IMR-90 (cell line): ENCODE data around the gene RIBC1. TPM values are rescaled to one million over a fixed set of nuclear protein-coding genes. Genes with fewer than 3 reads are reported as not detected.
A peak's percentile ranks its signal among the peaks of the same experiment; 100 is the strongest.

Source experiments
- ATAC-seq: fragments of 200-7000 bp; cut with Tn5 transposase; 2 replicates; pipeline ENCODE4 v1.9.1; 2020; ENCODE audit warnings: low read depth, mild to moderate bottlenecking, moderate library complexity
- BruUV-seq: library from RNA; stranded (reverse); fragments of 400-500 nt; replicated peaks from 2 replicates; lab custom pipeline; 2021; lab: Mats Ljungman, UMichigan
- CTCF ChIA-PET: fragments of 300-600 bp; formaldehyde crosslinking; extraction: SDS; loops from one replicate; lab custom pipeline; 2021; ENCODE audit warnings: antibody characterized with exemption; lab: Yijun Ruan, JAX
- POLR2A ChIA-PET: fragments of 300-600 bp; sonication (Branson Sonifier 250); formaldehyde crosslinking; loops from one replicate; lab custom pipeline; 2022; ENCODE audit warnings: antibody characterized with exemption; ENCODE audit not compliant: unreplicated experiment; lab: Charles Lee
- DNase-seq: peaks from one replicate; pipeline ENCODE4 v3.0.0; 2013
- H2AFZ ChIP-seq: replicated peaks from 2 replicates; pipeline ENCODE3; 2013; ENCODE audit warnings: low read length, mild to moderate bottlenecking; ENCODE audit not compliant: poor library complexity
- H2AK5ac ChIP-seq: 2 replicates; pipeline ENCODE4 v1.6.1; 2013; ENCODE audit warnings: low read depth, low read length, inconsistent platforms
- H2AK9ac ChIP-seq: replicated peaks from 2 replicates; pipeline ENCODE3; 2013; ENCODE audit warnings: mild to moderate bottlenecking, low read depth, low read length, moderate library complexity; ENCODE audit not compliant: poor library complexity
- H2BK120ac ChIP-seq: 2 replicates; pipeline ENCODE4 v1.6.1; 2013; ENCODE audit warnings: low read depth, low read length, inconsistent platforms
- H2BK15ac ChIP-seq: 3 replicates; pipeline ENCODE4 v1.6.1; 2013; ENCODE audit warnings: low read depth, low read length, inconsistent platforms
- H2BK20ac ChIP-seq: 2 replicates; pipeline ENCODE4 v1.6.1; 2013; ENCODE audit warnings: low read depth, mild to moderate bottlenecking, inconsistent platforms, low read length, moderate library complexity
- H2BK5ac ChIP-seq: 2 replicates; pipeline ENCODE4 v1.6.1; 2013; ENCODE audit warnings: mild to moderate bottlenecking, low read depth, low read length, inconsistent platforms; ENCODE audit not compliant: poor library complexity, severe bottlenecking
- H3K14ac ChIP-seq: replicated peaks from 2 replicates; pipeline ENCODE4 v1.6.1; 2013; ENCODE audit warnings: low read depth, low read length, inconsistent platforms
- H3K18ac ChIP-seq: 2 replicates; pipeline ENCODE4 v1.6.1; 2013; ENCODE audit warnings: low read depth, low read length, control low read depth
- H3K23ac ChIP-seq: 2 replicates; pipeline ENCODE4 v1.6.1; 2013; ENCODE audit warnings: low read depth, low read length, inconsistent platforms
- H3K27ac ChIP-seq: 2 replicates; pipeline ENCODE4 v1.5.1; 2013; ENCODE audit warnings: mild to moderate bottlenecking, control low read depth, low read length; ENCODE audit not compliant: insufficient read depth
- H3K27me3 ChIP-seq: 2 replicates; pipeline ENCODE4 v1.6.1; 2013; ENCODE audit warnings: low read length; ENCODE audit not compliant: control insufficient read depth, insufficient read depth
- H3K36me3 ChIP-seq: 2 replicates; pipeline ENCODE4 v1.6.1; 2013; ENCODE audit warnings: low read length, mixed read lengths; ENCODE audit not compliant: control insufficient read depth, insufficient read depth
- H3K4ac ChIP-seq: 2 replicates; pipeline ENCODE4 v1.6.1; 2013; ENCODE audit warnings: low read depth, low read length, inconsistent platforms
- H3K4me1 ChIP-seq: 2 replicates; pipeline ENCODE4 v1.6.1; 2013; ENCODE audit warnings: low read length, mixed read lengths; ENCODE audit not compliant: control insufficient read depth, insufficient read depth
- H3K4me2 ChIP-seq: 2 replicates; pipeline ENCODE4 v1.6.1; 2013; ENCODE audit warnings: low read depth, mild to moderate bottlenecking, control low read depth, low read length, moderate library complexity
- H3K4me3 ChIP-seq: 2 replicates; pipeline ENCODE4 v1.5.1; 2013; ENCODE audit warnings: low read depth, mild to moderate bottlenecking, control low read depth, low read length, moderate library complexity; ENCODE audit not compliant: insufficient read depth
- H3K56ac ChIP-seq: 2 replicates; pipeline ENCODE4 v1.6.1; 2013; ENCODE audit warnings: low read length, inconsistent platforms; ENCODE audit not compliant: insufficient read depth; ENCODE audit errors: extremely low read depth
- H3K79me1 ChIP-seq, 2 experiments: 2 replicates each; pipeline ENCODE4 v1.6.1; 2013; ENCODE audit warnings: low read length in 2 of 2, inconsistent platforms in 1 of 2, low read depth in 1 of 2
- H3K9ac ChIP-seq: 2 replicates; pipeline ENCODE4 v1.6.1; 2013; ENCODE audit warnings: low read depth, low read length, control low read depth
- H3K9me1 ChIP-seq: 2 replicates; pipeline ENCODE4 v1.6.1; 2013; ENCODE audit warnings: low read length, inconsistent platforms; ENCODE audit not compliant: insufficient read depth
- H3K9me3 ChIP-seq: 2 replicates; pipeline ENCODE4 v1.6.1; 2013; ENCODE audit warnings: low read length; ENCODE audit not compliant: control insufficient read depth, insufficient read depth
- H4K20me1 ChIP-seq: 2 replicates; pipeline ENCODE4 v1.6.1; 2013; ENCODE audit warnings: low read length, inconsistent platforms; ENCODE audit not compliant: insufficient read depth
- H4K5ac ChIP-seq: 2 replicates; pipeline ENCODE4 v1.6.1; 2013; ENCODE audit warnings: mild to moderate bottlenecking, low read depth, low read length, control low read depth
- H4K8ac ChIP-seq, 2 experiments: 2 replicates each; pipeline ENCODE4 v1.6.1; 2013; ENCODE audit warnings: low read depth in 2 of 2, low read length in 2 of 2, control low read depth in 1 of 2, inconsistent platforms in 1 of 2
- H4K91ac ChIP-seq: 2 replicates; pipeline ENCODE4 v1.6.1; 2013; ENCODE audit warnings: low read depth, low read length, inconsistent platforms; ENCODE audit not compliant: insufficient read depth
- BHLHE40 ChIP-seq: fragments of 150-350 bp; IDR thresholded peaks from 2 replicates; pipeline ENCODE4 v1.6.1; 2016; ENCODE audit warnings: mild to moderate bottlenecking, low read depth, low read length
- CEBPB ChIP-seq: IDR thresholded peaks from 2 replicates; pipeline ENCODE4 v1.6.1; 2012; ENCODE audit warnings: low read depth, low read length, improper control_type of control experiment
- CHD1 ChIP-seq: IDR thresholded peaks from 2 replicates; pipeline ENCODE4 v1.6.1; 2012; ENCODE audit warnings: low read depth, low read length, improper control_type of control experiment
- CTCF ChIP-seq: conservative IDR thresholded peaks from 2 replicates; pipeline ENCODE4 v1.5.1; 2012; ENCODE audit warnings: mild to moderate bottlenecking, low read depth, low read length, improper control_type of control experiment
- FOS ChIP-seq: fragments of 150-350 bp; IDR thresholded peaks from 2 replicates; pipeline ENCODE4 v1.6.1; 2016; ENCODE audit warnings: low read depth, low read length
- MAFK ChIP-seq: IDR thresholded peaks from 2 replicates; pipeline ENCODE4 v1.6.1; 2012; ENCODE audit warnings: low read depth, low read length, improper control_type of control experiment
- MAZ ChIP-seq: IDR thresholded peaks from 2 replicates; pipeline ENCODE4 v1.6.1; 2012; ENCODE audit warnings: low read depth, mild to moderate bottlenecking, low read length, improper control_type of control experiment, moderate library complexity, borderline replicate concordance
- MXI1 ChIP-seq: IDR thresholded peaks from 2 replicates; pipeline ENCODE4 v1.6.1; 2012; ENCODE audit warnings: low read depth, mild to moderate bottlenecking, low read length, moderate library complexity, borderline replicate concordance
- NFE2L2 ChIP-seq: fragments of 150-350 bp; IDR thresholded peaks from 2 replicates; pipeline ENCODE4 v1.6.1; 2016; ENCODE audit warnings: low read depth, mild to moderate bottlenecking, low read length
- POLR2A ChIP-seq: IDR thresholded peaks from 2 replicates; pipeline ENCODE4 v1.6.1; 2012; ENCODE audit warnings: mild to moderate bottlenecking, low read depth, low read length
- RAD21 ChIP-seq: IDR thresholded peaks from 2 replicates; pipeline ENCODE4 v1.6.1; 2012; ENCODE audit warnings: low read length, improper control_type of control experiment
- RCOR1 ChIP-seq: IDR thresholded peaks from 2 replicates; pipeline ENCODE4 v1.6.1; 2012; ENCODE audit warnings: mild to moderate bottlenecking, low read length, improper control_type of control experiment; ENCODE audit not compliant: insufficient replicate concordance
- RFX5 ChIP-seq: IDR thresholded peaks from 2 replicates; pipeline ENCODE4 v1.8.0; 2012; ENCODE audit warnings: low read depth, mild to moderate bottlenecking, low read length, moderate library complexity
- SMC3 ChIP-seq: fragments of 150-350 bp; IDR thresholded peaks from 2 replicates; pipeline ENCODE4 v1.6.1; 2016; ENCODE audit warnings: low read depth, mild to moderate bottlenecking, antibody characterized with exemption, low read length, moderate library complexity
- USF2 ChIP-seq: fragments of 150-350 bp; IDR thresholded peaks from 2 replicates; pipeline ENCODE4 v1.6.1; 2017; ENCODE audit warnings: mild to moderate bottlenecking, antibody characterized with exemption, low read length, low read depth
- WGBS, 2 experiments: methylation state at CpG; one replicate each; pipeline versions ENCODE4 v1.1.5 to v1.1.7; 2013; ENCODE audit warnings: missing lambda C conversion rate in 2 of 2; ENCODE audit not compliant: insufficient read length in 1 of 2; ENCODE audit errors: extremely low coverage in 2 of 2; 5-methylcytosine and 5-hydroxymethylcytosine counted together
- dilution Hi-C: fragments of 300-500 bp; cut with HindIII; formaldehyde crosslinking; loops from one replicate; pipeline ENCODE4 v1.14.3; 2018; ENCODE audit warnings: low sequenced_read_pairs; ENCODE audit not compliant: unreplicated experiment
- in situ Hi-C: fragments of 300-500 bp; cut with MboI; formaldehyde crosslinking; loops from 3 replicates; pipeline ENCODE4 v1.14.3; 2019; ENCODE audit warnings: low sequenced_read_pairs, inconsistent platforms, mixed read lengths
- intact Hi-C: fragments of 100-400 bp; cut with micrococcal nuclease; formaldehyde crosslinking; loops from 2 replicates; pipeline ENCODE4 v1.10.0; 2022
- polyA plus RNA-seq, 3 experiments: library from polyadenylated mRNA; depleted of rRNA; stranded (reverse); fragments of >200 nt; gene quantifications; 2 replicates each; pipeline ENCODE4 v1.2.3, GENCODE V29; 2012; ENCODE audit warnings: low replicate concordance in 1 of 3
- total RNA-seq: library from RNA; depleted of rRNA; stranded (reverse); fragments of >200 nt; gene quantifications from 2 replicates; pipeline ENCODE4 v1.2.3, GENCODE V29; 2012

The RIBC1 gene
- total and polyA plus RNA-seq, 2 of the 4 experiments (the other 2 are of a cell fraction), result 0.31 to 0.36 TPM

DNA sequence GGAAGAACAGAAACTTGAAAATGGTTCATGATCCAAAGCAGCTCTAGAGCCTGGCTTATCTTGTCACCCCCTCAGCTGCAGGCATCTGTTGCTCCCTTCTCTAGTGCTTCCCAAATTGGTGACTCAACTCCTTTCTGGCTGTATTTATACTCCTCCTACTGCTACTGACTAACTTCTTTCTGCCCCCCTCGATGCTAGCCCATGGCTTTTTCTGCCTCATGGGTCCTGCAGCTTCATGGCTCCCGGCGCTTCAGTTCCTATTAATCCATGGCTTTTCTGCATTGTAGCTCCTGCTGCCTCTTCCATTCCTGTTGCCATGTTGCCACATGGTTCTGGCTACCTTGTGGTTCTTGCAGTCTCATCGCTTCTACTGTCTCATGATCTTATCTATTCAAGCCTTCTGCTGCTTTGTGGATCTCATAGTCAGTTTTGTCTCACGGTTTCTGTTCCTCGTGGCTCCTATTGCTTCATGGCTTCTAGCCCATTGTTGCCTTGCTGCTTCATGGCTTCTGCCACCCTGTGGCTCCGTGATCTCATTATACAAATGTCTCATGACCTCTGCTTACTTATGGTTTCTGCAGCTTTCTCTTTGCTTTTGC, 48.4 kb upstream of the RIBC1 start:
- Histone ChIP-seq H3K4me3 (no peak overlapping the region), H3K79me1 (no peaks in the 10 kb centered on the region), H2AFZ (no peak overlapping the region), H2BK120ac (no peak overlapping the region), H4K91ac (no peak overlapping the region), H3K9me3 (0 out of 2 replicates have a peak, but pooled peaks cover 2% of the 10 kb centered on the region), H3K27me3 (peaks cover 5% of the 10 kb centered on the region; the same call in 1 of the 2 replicates), H4K20me1 (no peaks in the 10 kb centered on the region), H3K56ac (no peak overlapping the region), H3K18ac (no peak overlapping the region), H2AK5ac (no peak overlapping the region), H3K4me2 (no peak overlapping the region), H4K5ac (no peak overlapping the region), H3K36me3 (peaks cover 12% of the 10 kb centered on the region), H2BK5ac (no peak overlapping the region), H3K4me1 (peaks cover 2% of the 10 kb centered on the region; the same call in 1 of the 2 replicates), H3K14ac (no peak overlapping the region), H2AK9ac (no peak overlapping the region), H3K27ac (no peak overlapping the region), H2BK20ac (no peak overlapping the region), H3K9ac (no peak overlapping the region), H3K23ac (no peak overlapping the region), H3K9me1 (no peaks in the 10 kb centered on the region), H4K8ac (no peak overlapping the region), H2BK15ac (no peak overlapping the region), H3K4ac (no peak overlapping the region)
- ChIA-PET POLR2A (no interaction called here), CTCF (no interaction called here)
- intact Hi-C loops, result no loop called here
- 92% methylated on average over 5 of the region's 7 CpGs; no CpG with 5 or more reads in 1 of the 2 experiments for WGBS, 2 experiments
- dilution Hi-C loops, result no loop called here
- DNase-seq (peak; percentile 51), ATAC-seq (peak; percentile 84)
- BruUV-seq, result no TSS peak
- TF ChIP-seq RCOR1, result no peak
- no peak for TF ChIP-seq CEBPB
- TF ChIP-seq CHD1, result no peak
- TF ChIP-seq MAZ, result no peak
- TF ChIP-seq RFX5, result no peak
- no peak for TF ChIP-seq FOS
- no peak for TF ChIP-seq CTCF
- no peak for TF ChIP-seq USF2
- TF ChIP-seq SMC3, result no peak
- no peak for TF ChIP-seq MAFK
- no peak for TF ChIP-seq POLR2A
- no peak for TF ChIP-seq RAD21
- TF ChIP-seq BHLHE40, result no peak
- no peak for TF ChIP-seq NFE2L2
- TF ChIP-seq MXI1, result no peak
- in situ Hi-C loops, result no loop called here
